Skeletal muscle satellite cell (primary cell): Measurements from ENCODE around the gene ACVR1. TPM values are rescaled to one million over a fixed set of nuclear protein-coding genes. Genes with fewer than 3 reads are reported as not detected.

Experiments
- H3K27me3 ChIP-seq: 2 replicates; pipeline ENCODE4 v1.7.0; 2013; ENCODE audit warnings: low read length; ENCODE audit not compliant: control insufficient read depth, insufficient read depth
- H3K36me3 ChIP-seq: 2 replicates; pipeline ENCODE4 v1.7.0; 2013; ENCODE audit warnings: mild to moderate bottlenecking, control low read depth, low read length; ENCODE audit not compliant: insufficient read depth
- H3K4me1 ChIP-seq: 2 replicates; pipeline ENCODE4 v1.7.0; 2013; ENCODE audit warnings: low read length; ENCODE audit not compliant: control insufficient read depth, insufficient read depth
- H3K4me2 ChIP-seq: 2 replicates; pipeline ENCODE4 v1.7.0; 2013; ENCODE audit warnings: mild to moderate bottlenecking, low read length
- H3K4me3 ChIP-seq: 2 replicates; pipeline ENCODE4 v1.7.0; 2013; ENCODE audit warnings: low read length
- H3K9ac ChIP-seq: 2 replicates; pipeline ENCODE4 v1.7.0; 2013; ENCODE audit warnings: mild to moderate bottlenecking, low read depth, low read length, moderate library complexity
- H3K9me3 ChIP-seq: replicated peaks from 2 replicates; pipeline ENCODE4 v1.7.0; 2013; ENCODE audit warnings: mild to moderate bottlenecking, control low read depth, low read length
- total RNA-seq: library from RNA; depleted of rRNA; stranded (reverse); fragments of >200 nt; gene quantifications from 2 replicates; pipeline ENCODE4 v1.2.3, GENCODE V29; 2012; rRNA removed

The ACVR1 gene
- total RNA-seq: 23.3 and 24.0 TPM in 2 replicates

DNA sequence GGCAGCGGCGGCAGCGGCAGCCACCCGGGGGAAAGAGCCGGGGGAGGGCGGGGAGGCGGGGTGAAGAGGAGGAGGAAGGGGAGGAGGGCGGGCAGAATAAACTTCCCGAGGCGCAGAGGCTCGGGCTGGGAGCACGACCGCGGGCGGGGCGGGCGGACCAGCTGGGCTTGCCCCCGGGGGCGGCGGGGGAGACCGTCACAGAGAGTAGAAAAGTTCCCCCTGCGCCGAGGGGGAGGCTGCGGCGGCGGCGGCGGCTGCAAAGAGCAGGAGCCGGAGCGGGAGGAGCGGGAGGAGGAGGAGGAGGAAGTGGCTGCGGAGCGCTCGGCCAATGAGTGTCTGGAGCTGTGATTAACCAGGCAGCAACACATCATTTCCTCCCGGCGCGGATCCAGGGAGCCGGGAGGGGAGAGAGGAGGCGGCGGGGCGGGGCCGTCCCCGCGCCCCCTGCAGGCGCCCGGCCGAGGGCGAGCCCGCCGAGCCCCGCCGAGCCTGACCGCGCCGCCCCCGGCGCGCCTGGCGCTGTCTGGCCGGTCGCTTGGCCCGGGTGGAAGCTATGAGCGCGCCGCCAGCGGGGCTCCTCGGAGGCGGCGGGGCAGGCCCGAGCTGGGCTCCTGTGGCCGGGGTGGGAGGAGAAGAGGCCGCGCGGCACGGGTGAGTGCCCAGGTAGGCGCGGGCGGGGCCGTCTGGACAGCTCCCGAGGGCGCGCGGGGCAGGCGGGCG lies at the start of gene ACVR1:
Gene ACVR1, minus strand, starts transcription at position 265 of the 720 bp plus-strand sequence. CDS start 76,837 bp downstream, outside the sequence.
- H3K4me3 ChIP-seq: peak within 1 kb of the TSS; percentile 94
- H3K9ac ChIP-seq: peak within 1 kb of the TSS; percentile 77
- H3K4me1 ChIP-seq: peaks cover 32% of the 10 kb centered on the region
- H3K4me2 ChIP-seq: peak within 1 kb of the TSS; percentile 93
- no peaks in the 10 kb centered on the region for H3K9me3 ChIP-seq
- H3K36me3 ChIP-seq: no peaks in the 10 kb centered on the region
- no peaks in the 10 kb centered on the region for H3K27me3 ChIP-seq

DNA sequence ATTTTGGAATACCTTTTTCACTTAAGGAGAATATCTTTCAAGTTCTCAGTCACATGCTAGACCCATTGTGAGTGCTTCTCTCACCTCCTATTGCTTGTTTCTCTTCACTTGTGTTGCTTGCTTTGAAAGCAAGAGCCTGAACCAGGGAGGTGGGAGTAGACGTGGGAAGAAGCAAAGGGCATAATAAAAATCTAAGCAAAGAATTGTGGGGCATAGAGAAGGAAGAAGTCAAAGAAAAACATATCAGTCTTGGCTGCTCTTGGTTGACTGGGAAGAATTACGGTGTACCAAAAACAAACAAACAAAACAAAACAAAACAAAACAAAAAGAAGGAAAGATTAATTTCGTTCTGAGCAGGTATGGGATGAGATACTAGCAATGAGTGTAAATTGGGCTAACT lies 48.9 kb upstream of the ACVR1 start:
- H3K4me3 ChIP-seq: no peak overlapping the region
- no peak overlapping the region for H3K4me2 ChIP-seq
- no peaks in the 10 kb centered on the region for H3K36me3 ChIP-seq
- no peaks in the 10 kb centered on the region for H3K9me3 ChIP-seq
- no peak overlapping the region for H3K9ac ChIP-seq
- no peaks in the 10 kb centered on the region for H3K27me3 ChIP-seq
- no peaks in the 10 kb centered on the region for H3K4me1 ChIP-seq

DNA sequence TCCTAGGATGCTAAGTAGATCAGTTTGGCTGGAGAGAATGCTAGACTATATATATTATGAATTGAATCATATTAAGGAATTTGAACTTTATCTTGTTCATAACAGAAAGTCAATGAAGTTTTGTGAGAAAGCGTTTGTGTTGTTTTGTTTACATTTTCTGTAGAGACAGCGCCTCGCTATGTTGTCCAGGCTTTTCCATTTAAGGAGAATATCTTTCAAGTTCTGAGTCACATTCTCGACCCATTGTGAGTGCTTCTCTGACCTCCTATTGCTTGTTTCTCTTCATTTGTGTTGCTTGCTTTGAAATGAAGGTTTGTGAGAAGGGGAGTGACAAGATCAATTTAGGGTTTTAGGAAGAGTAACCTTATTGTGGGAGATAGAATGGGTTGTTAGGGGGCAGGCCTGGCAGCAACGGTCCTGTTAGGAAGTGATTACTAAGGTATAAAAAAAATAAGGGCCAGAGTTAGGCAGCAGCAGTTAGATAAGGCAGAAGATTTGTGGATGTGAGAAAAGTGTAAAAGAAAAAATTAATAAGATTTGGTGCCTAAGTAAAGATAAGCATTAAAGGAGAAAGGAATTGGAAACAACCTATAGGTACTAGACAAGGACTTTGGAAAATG lies 47.6 kb upstream of the ACVR1 start:
- H3K9ac ChIP-seq: no peak overlapping the region
- H3K4me1 ChIP-seq: no peaks in the 10 kb centered on the region
- no peak overlapping the region for H3K4me3 ChIP-seq

DNA sequence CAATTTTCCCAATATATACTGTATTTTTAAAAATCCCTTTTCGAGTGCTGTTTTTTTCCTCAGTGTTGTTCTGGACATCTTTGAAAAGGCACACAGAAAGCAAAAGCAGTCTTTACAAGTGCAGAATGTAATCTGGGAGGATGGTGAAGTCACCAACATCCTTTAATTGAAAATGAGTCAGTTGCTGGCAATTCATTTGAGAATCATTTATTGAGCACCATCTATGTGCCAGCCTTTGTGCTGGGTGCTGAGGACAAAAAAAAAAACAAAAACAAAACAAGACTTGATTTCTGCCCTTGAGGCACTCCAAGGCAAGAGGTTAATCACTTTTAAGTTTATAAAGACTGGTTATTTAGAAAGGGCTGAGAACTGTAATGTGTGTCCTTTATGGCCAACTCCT lies 46.7 kb upstream of the ACVR1 start:
- H3K27me3 ChIP-seq: no peaks in the 10 kb centered on the region
- H3K4me3 ChIP-seq: no peak overlapping the region
- no peak overlapping the region for H3K4me2 ChIP-seq
- H3K36me3 ChIP-seq: no peaks in the 10 kb centered on the region
- no peaks in the 10 kb centered on the region for H3K9me3 ChIP-seq
- H3K4me1 ChIP-seq: no peaks in the 10 kb centered on the region
- H3K9ac ChIP-seq: no peak overlapping the region

More for the DNA sequence above, 47.6 kb upstream of the ACVR1 start:
- Histone ChIP-seq H3K4me2 (no peak overlapping the region), H3K9me3 (no peaks in the 10 kb centered on the region), H3K36me3 (no peaks in the 10 kb centered on the region), H3K27me3 (no peaks in the 10 kb centered on the region)

DNA sequence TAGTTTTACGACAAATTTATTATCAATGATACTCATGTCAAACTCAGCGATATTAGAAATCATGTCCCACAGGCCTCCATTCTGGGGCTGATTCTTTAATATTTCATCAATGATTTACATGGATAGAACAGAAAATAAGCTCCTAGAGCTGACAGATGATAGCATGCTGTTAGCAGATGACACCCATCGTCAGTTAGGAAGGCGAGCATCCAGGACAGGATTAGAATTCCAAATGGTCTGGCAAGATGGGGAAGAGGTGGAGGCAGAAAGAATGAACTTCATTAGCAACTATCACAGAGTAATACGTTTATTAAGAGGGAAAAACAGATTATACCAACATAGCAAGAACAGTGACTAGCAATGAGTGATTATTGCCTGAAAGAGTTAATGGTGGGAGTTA lies 46.2 kb upstream of the ACVR1 start:
- Histone ChIP-seq H3K36me3 (no peaks in the 10 kb centered on the region), H3K4me3 (no peak overlapping the region), H3K27me3 (no peaks in the 10 kb centered on the region), H3K9me3 (no peaks in the 10 kb centered on the region), H3K9ac (no peak overlapping the region), H3K4me1 (no peaks in the 10 kb centered on the region), H3K4me2 (no peak overlapping the region)

DNA sequence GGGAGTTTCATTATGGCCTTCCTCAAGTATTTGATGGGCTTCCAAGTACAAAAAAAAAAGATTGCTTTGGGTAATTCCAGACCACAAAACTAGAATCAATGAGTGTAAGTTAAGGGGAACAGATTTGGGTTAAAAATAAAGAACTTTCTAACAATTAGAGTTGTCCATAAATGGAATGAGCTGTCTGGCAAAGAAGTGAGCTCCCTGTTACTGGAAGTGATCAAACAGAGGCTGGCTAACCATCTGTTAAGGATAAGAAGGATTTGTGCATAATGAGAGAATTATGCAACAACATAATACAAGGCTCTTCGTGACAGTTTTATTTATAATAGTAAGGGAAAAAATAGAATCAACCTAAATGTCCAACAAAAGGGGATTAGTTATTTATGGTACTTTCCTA lies 44.6 kb upstream of the ACVR1 start:
- Histone ChIP-seq H3K27me3 (no peaks in the 10 kb centered on the region), H3K4me3 (no peak overlapping the region), H3K9me3 (no peaks in the 10 kb centered on the region), H3K4me1 (no peaks in the 10 kb centered on the region), H3K9ac (no peak overlapping the region), H3K36me3 (no peaks in the 10 kb centered on the region), H3K4me2 (no peak overlapping the region)

DNA sequence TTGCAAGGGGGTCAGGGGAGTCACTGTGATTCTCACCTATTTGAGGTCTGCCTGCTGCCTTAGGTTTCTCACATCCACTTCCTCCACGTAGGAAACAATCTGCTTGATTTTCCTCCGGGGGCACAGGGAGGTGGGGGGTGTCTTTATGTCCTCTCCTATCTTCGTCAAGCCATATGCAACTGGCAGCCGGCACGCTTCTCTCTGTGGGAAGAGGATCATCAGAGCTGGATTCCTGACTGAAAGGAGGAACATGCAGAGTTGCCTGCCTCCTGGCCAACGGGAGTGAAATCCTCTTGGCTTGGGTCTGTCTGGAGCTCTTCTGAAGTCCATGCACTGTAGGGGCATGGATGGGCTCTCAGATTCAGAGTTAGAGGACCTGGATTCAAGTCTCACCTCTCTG lies 43.1 kb upstream of the ACVR1 start:
- no peak overlapping the region for H3K9ac ChIP-seq
- no peaks in the 10 kb centered on the region for H3K36me3 ChIP-seq
- no peak overlapping the region for H3K4me2 ChIP-seq
- H3K4me3 ChIP-seq: no peak overlapping the region
- no peaks in the 10 kb centered on the region for H3K27me3 ChIP-seq
- H3K9me3 ChIP-seq: no peaks in the 10 kb centered on the region
- H3K4me1 ChIP-seq: no peaks in the 10 kb centered on the region

DNA sequence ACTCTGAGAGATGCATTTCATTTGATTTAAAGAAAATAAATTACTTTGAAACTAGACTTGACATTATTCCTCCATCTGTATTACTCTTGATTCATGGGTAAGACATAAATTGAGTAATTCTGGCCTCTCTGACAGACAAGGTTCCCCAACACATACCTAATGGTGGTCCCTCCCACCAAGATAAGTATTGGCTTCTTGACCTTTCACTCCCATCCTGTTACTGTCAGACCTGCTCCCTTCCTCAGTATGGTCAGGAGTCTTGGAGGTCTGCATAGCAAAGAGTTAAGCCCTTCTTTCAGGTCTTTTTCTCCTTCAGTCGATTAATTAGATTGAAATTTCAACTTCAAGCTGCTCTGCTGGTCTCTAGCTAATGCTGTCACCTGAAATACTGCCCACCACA lies 42.2 kb upstream of the ACVR1 start:
- H3K4me3 ChIP-seq: no peak overlapping the region
- H3K9me3 ChIP-seq: no peaks in the 10 kb centered on the region
- no peaks in the 10 kb centered on the region for H3K4me1 ChIP-seq
- H3K4me2 ChIP-seq: no peak overlapping the region
- H3K9ac ChIP-seq: no peak overlapping the region
- no peaks in the 10 kb centered on the region for H3K27me3 ChIP-seq
- no peaks in the 10 kb centered on the region for H3K36me3 ChIP-seq

DNA sequence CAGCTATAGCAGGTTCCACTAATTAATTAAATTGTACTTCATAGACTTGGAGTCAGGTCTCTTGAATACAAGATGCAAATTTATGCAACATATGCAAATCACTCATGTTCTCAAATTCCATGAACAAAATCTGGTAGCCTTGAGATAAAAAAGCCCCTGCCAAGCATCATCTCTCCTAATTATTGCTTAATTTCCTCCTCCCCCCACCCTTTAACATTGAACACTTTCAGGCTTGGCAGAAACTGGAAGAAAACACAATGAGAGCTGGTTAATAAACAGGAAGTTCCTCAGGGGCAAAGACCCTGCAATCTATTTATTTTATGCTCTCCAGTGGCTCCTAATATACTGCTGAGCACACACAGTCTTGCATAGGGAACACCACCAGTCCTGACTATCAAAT lies 35.6 kb upstream of the ACVR1 start:
- no peaks in the 10 kb centered on the region for H3K4me1 ChIP-seq
- H3K27me3 ChIP-seq: no peaks in the 10 kb centered on the region
- H3K4me3 ChIP-seq: no peak overlapping the region
- H3K4me2 ChIP-seq: no peak overlapping the region
- H3K9ac ChIP-seq: no peak overlapping the region
- no peaks in the 10 kb centered on the region for H3K9me3 ChIP-seq
- no peaks in the 10 kb centered on the region for H3K36me3 ChIP-seq

DNA sequence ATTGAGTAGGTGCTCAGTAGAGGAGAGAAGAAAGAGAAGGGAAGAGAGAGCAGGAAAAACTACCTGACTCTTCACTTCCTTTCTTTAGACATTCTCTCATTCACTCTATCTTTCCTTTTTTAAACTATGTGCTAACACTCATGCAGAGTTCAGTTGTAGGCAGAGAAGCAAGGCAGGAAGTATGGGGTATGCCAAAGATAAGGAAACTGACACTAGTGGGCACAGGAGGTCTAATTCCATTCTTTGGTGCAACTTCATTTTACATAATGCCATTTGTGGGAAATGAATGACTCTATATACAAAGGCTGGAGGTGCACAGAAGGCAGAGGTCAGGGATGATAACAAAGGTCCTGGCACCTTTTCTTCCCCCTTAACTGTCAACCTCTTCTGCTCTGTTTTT lies 35.1 kb upstream of the ACVR1 start:
- Histone ChIP-seq H3K4me2 (no peak overlapping the region), H3K9me3 (no peaks in the 10 kb centered on the region), H3K36me3 (no peaks in the 10 kb centered on the region), H3K4me1 (no peaks in the 10 kb centered on the region), H3K4me3 (no peak overlapping the region), H3K27me3 (no peaks in the 10 kb centered on the region), H3K9ac (no peak overlapping the region)

DNA sequence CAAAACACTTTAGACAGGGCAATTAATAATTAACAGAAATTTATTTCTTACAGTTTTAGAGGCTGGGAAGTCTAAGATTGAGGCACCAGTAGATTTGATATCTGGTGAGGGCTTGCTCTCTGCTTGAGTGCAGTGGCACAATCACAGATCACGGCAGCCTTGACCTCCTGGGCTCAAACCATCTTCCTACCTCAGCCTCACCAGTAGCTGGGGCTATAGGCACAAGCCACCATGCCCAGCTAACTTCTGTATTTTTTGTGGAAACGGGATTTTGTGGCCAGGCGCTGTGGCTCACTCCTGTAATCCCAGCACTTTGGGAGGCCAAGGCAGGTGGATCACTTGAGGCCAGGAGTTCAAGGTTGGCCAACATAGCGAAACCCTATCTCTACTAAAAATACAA lies 29.0 kb upstream of the ACVR1 start:
- Histone ChIP-seq H3K9me3 (no peaks in the 10 kb centered on the region), H3K36me3 (no peaks in the 10 kb centered on the region), H3K27me3 (no peaks in the 10 kb centered on the region), H3K4me2 (no peak overlapping the region), H3K4me3 (no peak overlapping the region), H3K9ac (no peak overlapping the region), H3K4me1 (peaks cover 16% of the 10 kb centered on the region)

DNA sequence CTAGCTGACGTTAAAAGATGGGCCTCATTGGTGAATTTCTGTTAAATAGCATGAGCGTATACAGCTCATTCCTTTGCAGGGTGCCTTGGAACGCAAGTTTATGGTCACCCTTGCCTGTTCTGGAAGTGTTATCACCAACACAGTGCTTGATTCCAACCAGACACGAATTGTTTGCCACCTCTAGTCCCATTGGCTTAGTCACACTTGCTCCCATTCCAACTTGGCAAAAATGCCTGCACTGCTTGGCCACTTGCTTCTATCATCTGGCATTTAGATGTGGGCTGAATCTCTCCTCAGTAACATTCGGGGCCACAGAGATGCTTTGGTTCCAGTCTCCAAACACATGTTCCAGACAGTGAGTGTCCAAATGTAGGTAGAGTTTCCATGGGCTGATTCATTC lies 27.5 kb upstream of the ACVR1 start:
- peak overlapping the region; percentile 44 for H3K4me2 ChIP-seq
- peaks cover 21% of the 10 kb centered on the region for H3K4me1 ChIP-seq
- no peaks in the 10 kb centered on the region for H3K36me3 ChIP-seq
- no peak overlapping the region for H3K4me3 ChIP-seq
- H3K9ac ChIP-seq: no peak overlapping the region
- H3K9me3 ChIP-seq: no peaks in the 10 kb centered on the region
- no peaks in the 10 kb centered on the region for H3K27me3 ChIP-seq
